Heart right ventricle (tissue), 16 donors: ENCODE data around the gene LRMDA. TPM values are rescaled to one million over a fixed set of nuclear protein-coding genes. Genes with fewer than 3 reads are reported as not detected.

Source experiments
- ATAC-seq, 8 donors: fragments of 200-7000 bp; cut with Tn5 transposase; one replicate each; pipeline ENCODE4 v1.9.1; 2020; ENCODE audit warnings: mild to moderate bottlenecking in 8 of 8, moderate library complexity in 8 of 8, moderate number of reproducible peaks in 1 of 8
- DNase-seq, 2 donors: peaks; one replicate each; pipeline ENCODE4 v3.0.0-alpha.2; 2020
- H3K27ac ChIP-seq, 10 donors: fragments of 200-600 bp; sonication (generic) in 2 of 10; one replicate each; pipeline versions ENCODE4 v1.5.0 to v1.8.0; 2020 to 2022; ENCODE audit warnings: mild to moderate bottlenecking in 3 of 10
- H3K27me3 ChIP-seq, 7 donors: fragments of 200-600 bp; one replicate each; pipeline ENCODE4 v1.8.0; 2021 to 2022; ENCODE audit warnings: mild to moderate bottlenecking in 2 of 7
- H3K36me3 ChIP-seq, 9 donors: fragments of 200-600 bp; sonication (generic) in 1 of 9; one replicate each; pipeline versions ENCODE4 v1.5.0 to v1.8.0; 2020 to 2022; ENCODE audit warnings: mild to moderate bottlenecking in 2 of 9
- H3K4me1 ChIP-seq, 9 donors: fragments of 200-600 bp; sonication (generic) in 1 of 9; one replicate each; pipeline versions ENCODE4 v1.5.0 to v1.8.0; 2020 to 2022; ENCODE audit warnings: mild to moderate bottlenecking in 4 of 9
- H3K4me3 ChIP-seq, 10 donors: fragments of 200-600 bp; sonication (generic) in 2 of 10; one replicate each; pipeline versions ENCODE4 v1.5.0 to v1.8.0; 2020 to 2022; ENCODE audit warnings: mild to moderate bottlenecking in 7 of 10, moderate library complexity in 2 of 10
- H3K9me3 ChIP-seq, 11 donors: fragments of 200-600 bp in 10 of 11; sonication (generic) in 2 of 11; one replicate each; pipeline versions ENCODE4 v1.5.0 to v1.8.0; 2013 to 2022; ENCODE audit warnings: mild to moderate bottlenecking in 2 of 11, control low read depth in 1 of 11, moderate library complexity in 1 of 11
- CTCF ChIP-seq, 9 donors: fragments of 200-600 bp; sonication (generic) in 2 of 9; IDR thresholded peaks; one replicate each; pipeline versions ENCODE4 v1.5.0 to v1.8.0; 2021 to 2022; ENCODE audit warnings: antibody characterized with exemption in 9 of 9, mild to moderate bottlenecking in 5 of 9, moderate library complexity in 1 of 9
- WGBS, 2 donors: extraction: QIAGEN DNeasy Blood & Tissue Kit; methylation state at CpG; one replicate each; pipeline ENCODE4 v1.1.7; 2013; ENCODE audit warnings: inconsistent platforms in 1 of 2; 5-methylcytosine and 5-hydroxymethylcytosine counted together
- intact Hi-C, 10 donors: fragments of 100-400 bp; cut with DNase I; formaldehyde crosslinking; loops; one replicate each; pipeline versions ENCODE4 v1.11.1 to v1.14.2; 2022
- polyA plus RNA-seq, 2 donors: library from polyadenylated mRNA; stranded (reverse); fragments of 200-250 nt; gene quantifications; one replicate each; pipeline ENCODE4 v1.2.3, GENCODE V29; 2013
- total RNA-seq, 10 donors: library from RNA; stranded (reverse); fragmentation: NEBNext Ultra II Directional in 3 of 10; extraction: Animal tissue kit (Norgen Biotek cat#: 25700) in 3 of 10; gene quantifications; one replicate each; pipeline versions ENCODE4 v1.2.1 to v1.2.4, GENCODE V29; 2021 to 2023
- donor health status: Arrhythmogenic right ventricular cardiomyopathy.
- donor health status: ischemic (EF 13 %, LVEDD 7.1; RV severe dilation, severe dysfunction).
- donor health status: healthy with polysubstance abuse.
- donor health status: DM: no; HTN: yes; CAD: no.
- donor health status: DM: no; HTN: no; CAD: no.
- donor health status: ischemic (EF 25% LVEDD 6.9; RV normal size, moderate dysfunction).
- donor health status: ischemic (EF 25% LVEDD 5.7; RV mildly dilated, moderate dysfunction).
- donor health status: healthy.
- donor health status: DM: yes; HTN: yes; CAD: no.
- donor health status: Ischemic cardiomyopathy.
- donor health status: ischemic (EF 35%, LVEDD 5.7; RV mildly dilated, moderate dysfunction).
- donor health status: nonischemic (EF 11% LVEDD 7.7; RV severe dilation, severe dysfunction).
- donor health status: DM: yes; HTN: yes; CAD: no.
- donor health status: PGD.
- donor health status: ischemic (EF 29% LVEDD 5.4; RV normal size, mild dysfunction).
- donor health status: nonischemic (EF 23%, LVEDD 6.1; RV moderate dilation, normal function).

LRMDA gene
- total and polyA plus RNA-seq, 12 donors, result 4.0 to 59.8 (median 12.7) TPM

GRCh38 chr10:76086761-76087639 is 655.6 kb downstream of the LRMDA start:
- Histone ChIP-seq H3K4me1 (peaks cover 0 to 10% (median 7%) of the 10 kb centered on the region in 9 donors), H3K36me3 (no peaks in the 10 kb centered on the region), H3K27ac (no peak overlapping the region), H3K9me3 (peaks cover 0 to 3% (median 0%) of the 10 kb centered on the region in 11 donors), H3K27me3 (no peaks in the 10 kb centered on the region), H3K4me3 (no peak overlapping the region)
- intact Hi-C loops, result no loop called here
- peak in 1 of 2 donors; percentile 8 for DNase-seq
- 59 to 60% methylated on average over 9 of the region's 9 CpGs for WGBS, 2 donors
- ATAC-seq, result peak in 7 of 8 donors; percentile 21 to 80 (median 53)
- peak in 5 of 9 donors; percentile 15 to 39 (median 19) for TF ChIP-seq CTCF (IDR thresholded peaks at IDR 0.05)

- intact Hi-C loops, result no loop called here
- Histone ChIP-seq H3K27me3 (no peaks in the 10 kb centered on the region), H3K36me3 (no peaks in the 10 kb centered on the region), H3K4me3 (no peak overlapping the region), H3K9me3 (peaks cover 0 to 3% (median 0%) of the 10 kb centered on the region in 11 donors), H3K27ac (no peak overlapping the region), H3K4me1 (peaks cover 0 to 10% (median 7%) of the 10 kb centered on the region in 9 donors)
- DNase-seq (no peak), ATAC-seq (no peak)
- TF ChIP-seq CTCF (IDR thresholded peaks at IDR 0.05), result no peak
- 86 to 96% methylated on average over 4 of the region's 4 CpGs for WGBS, 2 donors
Measured at GRCh38 chr10:76088008-76088407, 656.6 kb downstream of the LRMDA start.

- Histone ChIP-seq H3K4me1 (peaks cover 0 to 10% (median 7%) of the 10 kb centered on the region in 9 donors), H3K27me3 (no peaks in the 10 kb centered on the region), H3K9me3 (peaks cover 0 to 3% (median 0%) of the 10 kb centered on the region in 11 donors), H3K36me3 (no peaks in the 10 kb centered on the region), H3K4me3 (no peak overlapping the region), H3K27ac (no peak overlapping the region)
- TF ChIP-seq CTCF (IDR thresholded peaks at IDR 0.05), result no peak
- intact Hi-C loops, result no loop called here
- no peak for ATAC-seq
- WGBS, 2 donors, result 92 to 93% methylated on average over 3 of the region's 3 CpGs
- DNase-seq, result no peak
Measured at GRCh38 chr10:76088980-76089379, 657.6 kb downstream of the LRMDA start.

GRCh38 chr10:76089556-76090180 is 658.2 kb downstream of the LRMDA start:
- no peak overlapping the region for H3K27ac ChIP-seq
- H3K9me3 ChIP-seq, result peaks cover 0 to 3% (median 0%) of the 10 kb centered on the region in 11 donors
- DNase-seq (no peak), ATAC-seq (no peak)
- 85 to 86% methylated on average over 12 of the region's 12 CpGs for WGBS, 2 donors
- H3K36me3 ChIP-seq, result no peaks in the 10 kb centered on the region
- H3K4me3 ChIP-seq, result no peak overlapping the region
- no peaks in the 10 kb centered on the region for H3K27me3 ChIP-seq
- H3K4me1 ChIP-seq, result peaks cover 0 to 10% (median 7%) of the 10 kb centered on the region in 9 donors
- intact Hi-C loops, result no loop called here
- no peak for TF ChIP-seq CTCF (IDR thresholded peaks at IDR 0.05)
